Measurements from ENCODE around the gene CDC34. TPM values are rescaled to one million over a fixed set of nuclear protein-coding genes. Genes with fewer than 3 reads are reported as not detected.

Gene CDC34
- total and polyA plus RNA-seq, 9 of the 15 experiments (the other 6 are each of a cell fraction or from before 2014, with no cell fraction given): 0.80 to 203 (median 65.5) TPM

- TF ChIP-seq ZNF316 (IDR thresholded peaks at IDR 0.05) (no peak), FIP1L1 (IDR thresholded peaks at IDR 0.05; ENCODE audit: low read depth, low read length, poor library complexity, severe bottlenecking) (peak; percentile 20), ZZZ3 (IDR thresholded peaks at IDR 0.05) (no peak), SIX5 (IDR thresholded peaks at IDR 0.05; ENCODE audit: borderline replicate concordance in 1 of 2, insufficient read depth in 1 of 2, low read depth in 1 of 2, low read length in 2 of 2) (no peak), ZNF830 (CRISPR knock-in tag; IDR thresholded peaks at IDR 0.05) (no peak), BRD4 (IDR thresholded peaks at IDR 0.05) (no peak), MECOM (CRISPR knock-in tag; IDR thresholded peaks at IDR 0.05) (no peak), ZBTB33 (CRISPR knock-in tag; IDR thresholded peaks at IDR 0.05) (0 out of 2 replicates have a peak, but pooled peaks have one; percentile 25), HDGF (IDR thresholded peaks at IDR 0.05) (no peak), SMAD1 (IDR thresholded peaks at IDR 0.05; ENCODE audit: low read depth, low read length, partially characterized antibody) (no peak), EWSR1 (IDR thresholded peaks at IDR 0.05; ENCODE audit: borderline replicate concordance, low read depth, partially characterized antibody) (no peak), PCBP1 (IDR thresholded peaks at IDR 0.05; ENCODE audit: low read depth, low read length, poor library complexity, severe bottlenecking) (peak; percentile 73), USF1 (CRISPR knock-in tag; IDR thresholded peaks at IDR 0.05) (no peak), CREB1 (IDR thresholded peaks at IDR 0.05) (no peak), CREB1 (CRISPR knock-in tag; IDR thresholded peaks at IDR 0.05) (no peak), GATAD2B (IDR thresholded peaks at IDR 0.05; ENCODE audit: borderline replicate concordance) (no peak), BRD9 (IDR thresholded peaks at IDR 0.05; ENCODE audit: low read depth, partially characterized antibody) (no peak), ZNF12 (CRISPR knock-in tag; IDR thresholded peaks at IDR 0.05) (no peak), ILF3 (IDR thresholded peaks at IDR 0.05; ENCODE audit: borderline replicate concordance) (no peak)
These were observed 46.2 kb downstream of the CDC34 start (continued) for GRCh38 chr19:577439-578392.

Measured in K562 (cell line).